GM12872 (cell line): ENCODE data around the gene SIAH3.

Source experiments
- TF ChIP-seq, protein P1 (sequence below): IDR thresholded peaks from 3 replicates; pipeline ENCODE4 v1.5.1; 2011; ENCODE audit warnings: low read depth, mild to moderate bottlenecking, low read length, moderate library complexity; ENCODE audit not compliant: insufficient read depth

SIAH3 gene

DNA sequence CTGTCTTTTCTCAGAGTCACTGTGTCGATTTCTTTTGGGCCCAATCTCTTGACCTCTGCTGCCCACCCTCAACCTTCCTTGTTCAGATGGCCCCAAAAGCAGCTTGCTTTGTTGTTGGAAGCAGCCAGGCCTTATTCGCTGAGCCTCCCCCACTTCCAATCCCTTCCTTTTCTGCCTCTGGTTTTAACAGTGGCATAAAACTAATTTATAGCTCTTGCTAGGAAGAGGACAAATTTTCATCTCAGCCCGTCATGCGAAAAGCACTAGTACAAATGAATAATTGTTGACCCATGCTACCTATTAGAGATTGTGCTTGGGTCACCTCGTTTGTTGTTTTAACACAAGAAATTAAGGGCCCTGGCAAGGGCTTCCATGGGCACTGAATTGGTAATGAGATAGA is 51.1 kb downstream of the SIAH3 start:
- TF ChIP-seq, protein P1, sequence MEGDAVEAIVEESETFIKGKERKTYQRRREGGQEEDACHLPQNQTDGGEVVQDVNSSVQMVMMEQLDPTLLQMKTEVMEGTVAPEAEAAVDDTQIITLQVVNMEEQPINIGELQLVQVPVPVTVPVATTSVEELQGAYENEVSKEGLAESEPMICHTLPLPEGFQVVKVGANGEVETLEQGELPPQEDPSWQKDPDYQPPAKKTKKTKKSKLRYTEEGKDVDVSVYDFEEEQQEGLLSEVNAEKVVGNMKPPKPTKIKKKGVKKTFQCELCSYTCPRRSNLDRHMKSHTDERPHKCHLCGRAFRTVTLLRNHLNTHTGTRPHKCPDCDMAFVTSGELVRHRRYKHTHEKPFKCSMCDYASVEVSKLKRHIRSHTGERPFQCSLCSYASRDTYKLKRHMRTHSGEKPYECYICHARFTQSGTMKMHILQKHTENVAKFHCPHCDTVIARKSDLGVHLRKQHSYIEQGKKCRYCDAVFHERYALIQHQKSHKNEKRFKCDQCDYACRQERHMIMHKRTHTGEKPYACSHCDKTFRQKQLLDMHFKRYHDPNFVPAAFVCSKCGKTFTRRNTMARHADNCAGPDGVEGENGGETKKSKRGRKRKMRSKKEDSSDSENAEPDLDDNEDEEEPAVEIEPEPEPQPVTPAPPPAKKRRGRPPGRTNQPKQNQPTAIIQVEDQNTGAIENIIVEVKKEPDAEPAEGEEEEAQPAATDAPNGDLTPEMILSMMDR = no peak

DNA sequence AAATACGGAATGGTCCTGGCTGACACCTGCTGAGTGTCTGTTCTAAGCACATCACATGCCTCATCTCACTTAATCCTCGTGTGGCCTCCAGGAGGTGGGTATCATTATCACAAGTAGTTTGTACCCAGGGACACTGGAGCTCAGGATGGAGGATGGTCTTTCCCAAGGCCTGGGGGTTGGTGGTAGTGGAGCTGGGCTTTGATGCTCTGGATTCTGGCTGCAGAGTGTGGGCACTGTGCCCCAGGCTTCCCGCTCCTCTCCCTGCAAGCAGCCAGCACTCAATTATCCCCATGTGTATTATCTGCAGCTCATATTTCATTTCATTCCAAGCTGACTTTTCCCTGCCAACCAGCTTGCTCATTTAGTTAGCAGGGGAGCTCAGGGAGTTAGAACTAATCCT is 52.1 kb downstream of the SIAH3 start:
- TF ChIP-seq, protein P1 = no peak

DNA sequence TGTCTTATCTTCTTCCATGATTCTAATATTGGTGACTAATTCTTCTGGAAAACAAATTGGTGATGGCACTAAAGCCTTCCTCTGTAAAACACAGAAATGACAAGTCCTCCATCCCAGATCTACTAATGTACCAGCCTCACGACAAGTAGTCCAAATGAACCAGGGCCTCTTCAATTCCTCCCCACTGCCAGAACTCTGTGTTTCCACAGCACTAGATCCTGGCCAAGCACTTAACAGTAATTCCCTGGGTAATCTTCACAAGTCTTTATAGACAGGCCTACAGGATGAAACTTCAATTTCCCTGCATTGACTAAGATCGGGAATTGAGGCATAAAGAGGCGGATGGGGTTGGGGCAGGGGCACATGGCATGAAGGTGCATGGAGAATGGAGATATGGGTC is 52.7 kb downstream of the SIAH3 start:
- TF ChIP-seq, protein P1 = no peak

DNA sequence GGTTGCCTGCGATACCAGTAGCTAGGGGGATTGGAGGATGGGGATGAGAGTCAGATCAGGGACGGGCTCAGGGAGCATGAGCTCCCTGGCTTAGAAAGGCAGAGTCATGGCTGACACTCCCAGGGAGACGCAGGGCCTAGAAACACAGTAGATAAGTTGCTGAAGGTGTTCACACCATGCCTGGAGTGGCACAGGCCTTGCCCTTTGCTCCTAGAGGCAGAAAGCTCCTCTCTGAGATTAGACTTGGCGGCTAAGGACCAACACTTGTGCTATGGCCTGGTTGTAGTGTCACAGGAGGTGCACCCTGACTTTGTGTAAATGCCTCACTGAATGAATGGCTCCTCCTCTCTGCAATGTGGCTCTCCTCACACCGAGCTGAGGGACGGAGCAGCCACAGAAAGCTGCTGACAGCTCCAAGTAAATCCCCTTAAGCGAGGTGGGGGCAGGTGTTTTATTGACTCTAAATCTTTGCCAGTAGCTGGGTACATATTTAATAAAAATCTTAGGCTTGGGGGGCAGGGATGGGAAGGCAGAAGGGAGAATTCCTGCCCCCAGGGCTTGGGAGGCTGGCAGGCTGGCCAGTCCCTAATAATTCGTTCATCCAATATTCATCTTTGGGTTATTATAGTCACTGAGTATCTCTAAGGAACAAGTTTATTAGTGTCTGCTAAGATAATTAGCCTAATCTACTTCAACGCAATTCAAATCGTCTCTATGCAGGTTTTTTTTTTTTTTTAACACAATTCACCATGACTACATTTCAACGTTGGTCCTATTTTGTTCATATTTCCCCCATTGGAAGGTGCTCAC is 54.9 kb downstream of the SIAH3 start:
- TF ChIP-seq, protein P1 = no peak

DNA sequence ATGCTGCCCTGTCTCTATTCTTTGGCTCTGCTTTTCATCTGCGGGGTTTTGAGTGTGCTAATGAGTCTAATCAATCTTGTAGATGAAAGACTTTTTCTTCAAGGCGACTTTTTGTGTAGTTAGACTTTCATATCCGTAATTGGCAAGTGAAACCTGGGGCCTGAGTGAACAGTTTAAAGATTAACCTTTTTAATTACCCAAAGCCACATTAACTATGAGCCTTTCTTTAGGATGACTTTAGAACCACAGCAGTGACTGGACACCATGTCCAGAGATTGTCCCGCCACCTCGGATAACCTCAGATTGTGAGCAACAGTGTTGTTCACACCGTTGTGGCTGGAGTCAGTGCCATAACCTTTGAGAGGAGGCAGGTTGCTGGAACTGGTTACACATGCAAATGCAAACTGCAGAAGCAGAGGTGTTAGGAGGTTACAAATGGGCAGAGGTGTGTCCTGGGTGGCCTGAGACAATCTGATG is 58.7 kb downstream of the SIAH3 start:
- TF ChIP-seq, protein P1 = no peak

DNA sequence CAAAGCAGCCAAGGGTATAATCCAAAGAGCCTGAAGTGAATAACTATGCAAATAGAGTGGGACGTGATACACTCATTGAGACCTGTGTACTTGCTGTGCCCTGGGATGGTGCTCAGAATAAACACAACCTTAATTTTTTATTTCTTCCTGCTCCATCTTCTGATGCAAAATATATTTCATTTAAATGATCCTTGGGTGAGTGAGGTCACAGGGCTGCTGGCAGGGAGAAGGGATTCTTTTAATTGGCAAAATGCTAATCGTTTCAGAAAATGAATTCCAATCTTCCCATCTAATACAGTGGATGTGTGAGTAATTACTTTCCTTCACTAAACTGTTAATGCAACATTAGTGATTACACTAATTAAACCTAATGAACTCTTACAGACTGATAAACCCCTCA is 63.5 kb downstream of the SIAH3 start:
- TF ChIP-seq, protein P1 = no peak

DNA sequence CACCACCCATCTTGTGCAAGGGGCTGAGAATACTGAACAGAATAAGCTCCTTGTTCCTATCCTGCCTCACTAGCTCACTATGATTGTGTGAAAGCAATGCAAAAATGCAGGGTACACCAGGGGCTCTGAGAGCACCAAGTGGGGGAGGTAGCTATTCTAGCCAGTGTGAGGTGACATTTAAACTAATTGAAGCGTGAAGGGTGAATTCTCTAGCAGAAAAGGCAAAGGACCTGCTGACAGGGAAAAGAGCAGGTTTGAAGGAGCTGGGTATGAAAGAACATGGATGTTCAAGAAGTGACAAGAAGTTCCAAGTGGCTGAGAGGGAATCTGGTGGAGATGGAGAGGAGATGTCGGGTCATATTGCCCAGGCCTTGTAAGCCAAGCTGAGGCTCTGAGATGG is 64.2 kb downstream of the SIAH3 start:
- TF ChIP-seq, protein P1 = no peak
